ENCODE data around the gene ZNF76. TPM values are rescaled to one million over a fixed set of nuclear protein-coding genes. Genes with fewer than 3 reads are reported as not detected.
A peak's percentile ranks its signal among the peaks of the same experiment; 100 is the strongest.

ZNF76 gene
- total and polyA plus RNA-seq, 2 of the 13 experiments (the other 11 are each of a cell fraction or from before 2014, with no cell fraction given): 13.2 to 26.4 TPM

DNA sequence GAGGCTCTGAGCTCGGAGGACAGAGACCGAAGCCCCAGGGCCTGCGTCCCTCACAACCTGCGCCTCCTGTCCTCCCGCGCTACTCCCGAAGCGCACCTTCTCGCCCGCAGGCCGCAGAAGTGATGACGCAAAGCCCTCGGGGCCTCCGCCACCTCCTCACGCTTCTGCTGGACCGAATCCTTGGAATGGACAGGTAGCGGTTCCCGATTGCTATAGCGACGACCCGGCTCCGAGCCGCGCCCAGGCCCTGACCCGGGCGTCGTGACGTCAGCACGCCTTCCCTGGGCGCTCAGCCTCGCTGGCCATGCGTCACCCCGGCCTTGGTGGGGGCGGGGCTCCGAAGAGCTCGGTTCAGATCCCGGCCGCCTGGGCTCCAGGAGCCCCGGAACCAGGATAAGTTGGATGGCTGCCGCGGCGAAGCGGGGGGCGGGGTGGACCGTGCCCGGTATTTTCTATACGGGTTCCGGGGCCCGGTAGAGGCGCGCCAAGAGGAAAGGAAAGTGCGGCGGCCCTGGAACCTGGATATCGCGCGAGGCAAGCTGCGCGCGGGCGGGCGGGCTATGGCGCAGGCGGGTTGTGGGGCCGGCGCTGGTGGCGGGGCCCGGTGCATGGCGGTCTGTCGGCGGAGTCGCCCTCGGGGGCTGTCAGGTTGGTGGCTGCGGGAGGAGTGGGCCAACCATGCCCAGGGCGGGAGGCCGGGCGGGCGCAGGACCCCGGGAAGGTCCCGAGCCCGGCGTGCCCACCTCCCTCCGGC, at the start of gene ZNF76 (continued):
- TF ChIP-seq ARID2 (CRISPR knock-in tag; IDR thresholded peaks at IDR 0.05; ENCODE audit: borderline replicate concordance): peak; percentile 86; the same call in 1 of the 2 replicates
- TF ChIP-seq PHF21A (CRISPR knock-in tag; IDR thresholded peaks at IDR 0.05): peak; percentile 98
- no peak for TF ChIP-seq FOSL1 (CRISPR knock-in tag; IDR thresholded peaks at IDR 0.05; ENCODE audit: borderline replicate concordance)
- peak; percentile 97 for TF ChIP-seq HOXA5 (CRISPR knock-in tag; IDR thresholded peaks at IDR 0.05)
- peak; percentile 56 for TF ChIP-seq AHDC1 (CRISPR knock-in tag; IDR thresholded peaks at IDR 0.05; ENCODE audit: borderline replicate concordance)
- TF ChIP-seq ZNF263 (CRISPR knock-in tag; IDR thresholded peaks at IDR 0.05): peak; percentile 50
- TF ChIP-seq RBM22 (optimal IDR thresholded peaks at IDR 0.05; ENCODE audit: low read length): peak; percentile 82
- peak; percentile 97 for TF ChIP-seq ZBTB2 (CRISPR knock-in tag; IDR thresholded peaks at IDR 0.05; ENCODE audit: low read depth)
- TF ChIP-seq CEBPG (CRISPR knock-in tag; IDR thresholded peaks at IDR 0.05): peak; percentile 43
- TF ChIP-seq ZNF432 (CRISPR knock-in tag; IDR thresholded peaks at IDR 0.05; ENCODE audit: borderline replicate concordance): no peak
- TF ChIP-seq, protein P1, sequence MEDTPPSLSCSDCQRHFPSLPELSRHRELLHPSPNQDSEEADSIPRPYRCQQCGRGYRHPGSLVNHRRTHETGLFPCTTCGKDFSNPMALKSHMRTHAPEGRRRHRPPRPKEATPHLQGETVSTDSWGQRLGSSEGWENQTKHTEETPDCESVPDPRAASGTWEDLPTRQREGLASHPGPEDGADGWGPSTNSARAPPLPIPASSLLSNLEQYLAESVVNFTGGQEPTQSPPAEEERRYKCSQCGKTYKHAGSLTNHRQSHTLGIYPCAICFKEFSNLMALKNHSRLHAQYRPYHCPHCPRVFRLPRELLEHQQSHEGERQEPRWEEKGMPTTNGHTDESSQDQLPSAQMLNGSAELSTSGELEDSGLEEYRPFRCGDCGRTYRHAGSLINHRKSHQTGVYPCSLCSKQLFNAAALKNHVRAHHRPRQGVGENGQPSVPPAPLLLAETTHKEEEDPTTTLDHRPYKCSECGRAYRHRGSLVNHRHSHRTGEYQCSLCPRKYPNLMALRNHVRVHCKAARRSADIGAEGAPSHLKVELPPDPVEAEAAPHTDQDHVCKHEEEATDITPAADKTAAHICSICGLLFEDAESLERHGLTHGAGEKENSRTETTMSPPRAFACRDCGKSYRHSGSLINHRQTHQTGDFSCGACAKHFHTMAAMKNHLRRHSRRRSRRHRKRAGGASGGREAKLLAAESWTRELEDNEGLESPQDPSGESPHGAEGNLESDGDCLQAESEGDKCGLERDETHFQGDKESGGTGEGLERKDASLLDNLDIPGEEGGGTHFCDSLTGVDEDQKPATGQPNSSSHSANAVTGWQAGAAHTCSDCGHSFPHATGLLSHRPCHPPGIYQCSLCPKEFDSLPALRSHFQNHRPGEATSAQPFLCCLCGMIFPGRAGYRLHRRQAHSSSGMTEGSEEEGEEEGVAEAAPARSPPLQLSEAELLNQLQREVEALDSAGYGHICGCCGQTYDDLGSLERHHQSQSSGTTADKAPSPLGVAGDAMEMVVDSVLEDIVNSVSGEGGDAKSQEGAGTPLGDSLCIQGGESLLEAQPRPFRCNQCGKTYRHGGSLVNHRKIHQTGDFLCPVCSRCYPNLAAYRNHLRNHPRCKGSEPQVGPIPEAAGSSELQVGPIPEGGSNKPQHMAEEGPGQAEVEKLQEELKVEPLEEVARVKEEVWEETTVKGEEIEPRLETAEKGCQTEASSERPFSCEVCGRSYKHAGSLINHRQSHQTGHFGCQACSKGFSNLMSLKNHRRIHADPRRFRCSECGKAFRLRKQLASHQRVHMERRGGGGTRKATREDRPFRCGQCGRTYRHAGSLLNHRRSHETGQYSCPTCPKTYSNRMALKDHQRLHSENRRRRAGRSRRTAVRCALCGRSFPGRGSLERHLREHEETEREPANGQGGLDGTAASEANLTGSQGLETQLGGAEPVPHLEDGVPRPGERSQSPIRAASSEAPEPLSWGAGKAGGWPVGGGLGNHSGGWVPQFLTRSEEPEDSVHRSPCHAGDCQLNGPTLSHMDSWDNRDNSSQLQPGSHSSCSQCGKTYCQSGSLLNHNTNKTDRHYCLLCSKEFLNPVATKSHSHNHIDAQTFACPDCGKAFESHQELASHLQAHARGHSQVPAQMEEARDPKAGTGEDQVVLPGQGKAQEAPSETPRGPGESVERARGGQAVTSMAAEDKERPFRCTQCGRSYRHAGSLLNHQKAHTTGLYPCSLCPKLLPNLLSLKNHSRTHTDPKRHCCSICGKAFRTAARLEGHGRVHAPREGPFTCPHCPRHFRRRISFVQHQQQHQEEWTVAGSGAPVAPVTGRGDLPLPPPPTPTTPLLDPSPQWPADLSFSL (CRISPR knock-in tag; IDR thresholded peaks at IDR 0.05): no peak
- 0 out of 2 replicates have a peak, but pooled peaks have one; percentile 85 for TF ChIP-seq SATB2 (CRISPR knock-in tag; IDR thresholded peaks at IDR 0.05)
- TF ChIP-seq TSC22D2 (CRISPR knock-in tag; IDR thresholded peaks at IDR 0.05; ENCODE audit: borderline replicate concordance): peak; percentile 93; the same call in 1 of the 2 replicates
- TF ChIP-seq ZNF557 (CRISPR knock-in tag; IDR thresholded peaks at IDR 0.05): peak; percentile 74; the same call in 1 of the 2 replicates
- peak; percentile 96 for TF ChIP-seq YEATS2 (CRISPR knock-in tag; IDR thresholded peaks at IDR 0.05; ENCODE audit: borderline replicate concordance)
- TF ChIP-seq ZNF564 (CRISPR knock-in tag; IDR thresholded peaks at IDR 0.05): peak; percentile 93
